HFFc6 (cell line): ENCODE results near the gene GABBR2. TPM values are rescaled to one million over a fixed set of nuclear protein-coding genes. Genes with fewer than 3 reads are reported as not detected.

Experiments used
- DNase-seq: peaks from one replicate; pipeline ENCODE4 v3.0.0-alpha.2; 2018
- H3K27ac Mint-ChIP-seq: 2 replicates; pipeline ENCODE4 v1.8.0; 2020; ENCODE audit warnings: mild to moderate bottlenecking, mixed read lengths
- H3K27me3 Mint-ChIP-seq: 2 replicates; pipeline ENCODE4 v1.8.0; 2021; ENCODE audit warnings: mild to moderate bottlenecking, moderate library complexity, mixed read lengths; ENCODE audit not compliant: insufficient read depth
- H3K36me3 Mint-ChIP-seq: 2 replicates; pipeline ENCODE4 v1.8.0; 2021; ENCODE audit warnings: low read depth, mixed read lengths
- H3K4me1 Mint-ChIP-seq: 2 replicates; pipeline ENCODE4 v1.8.0; 2020; ENCODE audit warnings: low read depth, mixed read lengths
- H3K4me3 Mint-ChIP-seq: 2 replicates; pipeline ENCODE4 v1.8.0; 2020; ENCODE audit warnings: mild to moderate bottlenecking, moderate library complexity, mixed read lengths
- H3K9me3 Mint-ChIP-seq: 2 replicates; pipeline ENCODE4 v1.8.0; 2020; ENCODE audit warnings: mild to moderate bottlenecking, mixed read lengths
- CTCF ChIP-seq: fragments of 200-600 bp; sonication (generic); IDR thresholded peaks from 2 replicates; pipeline ENCODE4 v1.5.0; 2021; ENCODE audit warnings: antibody characterized with exemption, mild to moderate bottlenecking
- total RNA-seq, 6 experiments: library from RNA; stranded (reverse); fragmentation: NEBNext Ultra II Directional; extraction: Animal tissue kit (Norgen Biotek cat#: 25700); gene quantifications; 2 replicates in 1 of 6; 3 replicates in 5 of 6; pipeline ENCODE4 v1.2.3, GENCODE V29; 2021

Gene GABBR2
- total RNA-seq, 6 experiments from 2014 or later: 3.1 to 9.3 (median 7.6) TPM

DNA sequence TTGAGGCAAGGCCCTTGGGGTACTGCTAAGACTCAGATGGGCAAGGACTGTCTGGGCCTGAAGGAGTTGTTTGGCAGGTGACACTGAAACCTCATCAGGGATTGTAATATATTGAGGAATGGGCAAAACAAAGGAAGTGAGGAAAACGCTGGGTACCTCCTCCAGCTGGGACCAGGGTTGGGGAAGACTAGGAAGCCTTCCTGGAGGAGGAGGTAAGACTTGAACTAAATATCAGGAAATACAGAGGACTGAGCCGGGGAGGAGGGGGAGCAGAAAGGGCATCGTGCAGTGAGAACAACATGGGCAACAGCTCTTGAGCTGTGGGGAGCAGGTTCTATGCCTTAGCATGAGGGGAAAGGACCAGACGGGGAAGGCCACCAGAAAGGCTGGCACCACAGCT, 144.0 kb downstream of the GABBR2 start:
- Mint-ChIP-seq H3K36me3 (no peaks in the 10 kb centered on the region), H3K4me3 (no peak overlapping the region), H3K27ac (no peak overlapping the region), H3K27me3 (peaks cover 2% of the 10 kb centered on the region), H3K4me1 (no peaks in the 10 kb centered on the region), H3K9me3 (no peaks in the 10 kb centered on the region)
- no peak for TF ChIP-seq CTCF
- DNase-seq: no peak

DNA sequence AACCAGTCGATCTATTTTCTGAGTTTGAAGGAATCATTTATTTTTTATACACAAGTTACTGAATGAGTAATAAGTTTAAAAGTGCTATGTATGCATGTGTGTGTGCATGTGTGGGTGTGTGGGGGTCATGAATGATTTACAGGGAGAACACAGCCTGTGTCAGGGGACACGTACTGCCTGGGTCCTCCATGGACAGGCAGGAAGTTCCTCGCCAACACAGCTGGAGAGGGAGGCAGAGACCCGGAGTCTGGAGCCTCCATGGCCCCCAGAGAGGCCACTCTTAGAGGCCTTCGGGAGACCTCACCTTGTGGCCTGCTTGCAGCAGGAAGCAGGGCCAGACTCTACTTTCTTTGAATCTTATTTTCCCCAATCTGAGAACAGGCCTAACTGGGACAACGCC, 144.7 kb downstream of the GABBR2 start:
- Mint-ChIP-seq H3K27me3 (peaks cover 3% of the 10 kb centered on the region), H3K36me3 (no peaks in the 10 kb centered on the region), H3K4me1 (no peaks in the 10 kb centered on the region), H3K9me3 (no peaks in the 10 kb centered on the region), H3K4me3 (no peak overlapping the region), H3K27ac (no peak overlapping the region)
- DNase-seq: no peak
- no peak for TF ChIP-seq CTCF

DNA sequence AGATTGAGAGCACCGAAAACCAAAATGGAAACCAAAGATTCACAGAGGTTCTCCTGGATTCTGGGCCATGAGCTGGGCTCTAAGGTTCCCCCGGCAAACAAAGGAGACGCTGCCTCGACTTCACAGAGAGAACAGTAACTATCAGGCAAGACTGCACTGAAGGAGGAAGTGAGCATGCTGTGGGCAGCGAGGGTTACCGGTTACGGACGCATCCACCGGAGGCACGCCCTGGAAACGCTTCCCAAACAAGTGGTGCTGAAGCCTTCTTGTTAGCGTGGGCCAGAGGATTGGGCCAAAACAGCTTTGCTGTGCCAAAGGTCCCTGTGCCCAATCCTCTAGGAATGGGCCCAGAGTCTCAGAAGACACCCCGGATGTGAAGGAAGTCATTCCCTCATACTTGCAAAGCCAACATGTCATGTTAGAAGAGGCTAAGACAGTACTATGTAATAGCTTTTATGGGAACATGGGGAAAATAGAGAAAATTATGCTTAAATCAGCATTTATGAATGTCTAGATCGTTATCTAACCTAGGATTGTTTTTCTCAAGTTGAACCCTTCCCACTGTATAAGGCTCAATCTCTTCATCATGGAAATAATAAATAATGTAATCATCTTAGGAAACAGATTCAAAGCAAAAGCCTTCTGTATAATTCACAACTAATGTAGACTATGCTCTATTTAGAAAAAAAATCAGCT, 145.4 kb downstream of the GABBR2 start:
- TF ChIP-seq CTCF: no peak
- no peak overlapping the region for H3K27ac Mint-ChIP-seq
- no peaks in the 10 kb centered on the region for H3K9me3 Mint-ChIP-seq
- DNase-seq: no peak
- H3K36me3 Mint-ChIP-seq: no peaks in the 10 kb centered on the region
- H3K4me1 Mint-ChIP-seq: peaks cover 4% of the 10 kb centered on the region; the same call in 1 of the 2 replicates
- H3K27me3 Mint-ChIP-seq: peaks cover 4% of the 10 kb centered on the region
- H3K4me3 Mint-ChIP-seq: no peak overlapping the region

DNA sequence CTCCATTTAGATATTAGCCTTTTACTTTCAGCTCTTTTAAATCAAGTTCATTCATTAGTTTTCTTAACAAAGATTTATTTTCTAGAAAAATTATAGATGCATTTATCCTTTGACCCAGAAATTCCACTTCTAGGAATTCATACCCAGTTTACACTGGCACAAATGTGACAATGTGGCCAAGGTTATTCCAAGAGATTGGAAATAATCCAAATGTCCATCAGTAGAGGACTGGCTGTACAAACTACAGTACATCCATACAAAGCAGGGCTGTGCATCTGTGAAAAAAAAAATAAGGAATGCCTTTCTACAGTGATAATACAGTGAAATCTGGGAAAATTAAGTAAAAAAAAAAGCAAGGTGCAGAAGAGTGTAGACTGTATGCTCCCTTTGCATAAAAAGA, 149.2 kb downstream of the GABBR2 start:
- no peaks in the 10 kb centered on the region for H3K9me3 Mint-ChIP-seq
- peaks cover 4% of the 10 kb centered on the region; the same call in 1 of the 2 replicates for H3K27me3 Mint-ChIP-seq
- no peak overlapping the region for H3K4me3 Mint-ChIP-seq
- DNase-seq: no peak
- H3K27ac Mint-ChIP-seq: no peak overlapping the region
- TF ChIP-seq CTCF: no peak
- no peaks in the 10 kb centered on the region for H3K36me3 Mint-ChIP-seq
- H3K4me1 Mint-ChIP-seq: peaks cover 10% of the 10 kb centered on the region; the same call in 1 of the 2 replicates

- TF ChIP-seq CTCF: no peak
- H3K4me1 Mint-ChIP-seq: peaks cover 10% of the 10 kb centered on the region; the same call in 1 of the 2 replicates
- DNase-seq: no peak
Observed at GRCh38 chr9:98558575-98558974, 150.2 kb downstream of the GABBR2 start.

More at GRCh38 chr9:98558575-98558974, 150.2 kb downstream of the GABBR2 start:
- H3K27me3 Mint-ChIP-seq: peaks cover 4% of the 10 kb centered on the region; the same call in 1 of the 2 replicates
- H3K36me3 Mint-ChIP-seq: no peaks in the 10 kb centered on the region
- no peak overlapping the region; the same call in 1 of the 2 replicates for H3K27ac Mint-ChIP-seq
- no peaks in the 10 kb centered on the region for H3K9me3 Mint-ChIP-seq
- H3K4me3 Mint-ChIP-seq: no peak overlapping the region
